Neural cell (in vitro differentiated cells): ENCODE data around the gene LRRC39. TPM values are rescaled to one million over a fixed set of nuclear protein-coding genes. Genes with fewer than 3 reads are reported as not detected.

ENCODE experiments used
- H2AFZ ChIP-seq: fragments of 200-600, 300-800 bp; sonication (generic), shearing (Covaris generic); 2 replicates; pipeline ENCODE4 v1.6.0; 2014; ENCODE audit warnings: low read depth, mild to moderate bottlenecking, antibody characterized with exemption, low read length, moderate library complexity
- H3F3A ChIP-seq: fragments of 200-600 bp; shearing (Covaris generic); 2 replicates; pipeline ENCODE4 v1.6.1; 2016; ENCODE audit warnings: mild to moderate bottlenecking, moderate library complexity, mixed read lengths, antibody characterized with exemption, low read length; ENCODE audit not compliant: insufficient read depth, poor library complexity, severe bottlenecking
- H3K27ac ChIP-seq: fragments of 200-600, 300-800 bp; sonication (generic), shearing (Covaris generic); 2 replicates; pipeline ENCODE4 v1.5.1; 2014; ENCODE audit warnings: mild to moderate bottlenecking, low read length, moderate library complexity
- H3K27me3 ChIP-seq: fragments of 300-800, 200-600 bp; sonication (generic), shearing (Covaris generic); 2 replicates; pipeline ENCODE4 v1.6.0; 2014; ENCODE audit warnings: mild to moderate bottlenecking, low read depth, low read length, moderate library complexity; ENCODE audit not compliant: insufficient read depth
- H3K36me3 ChIP-seq: fragments of 300-800, 200-600 bp; sonication (generic), shearing (Covaris generic); 2 replicates; pipeline ENCODE4 v1.5.1; 2014; ENCODE audit warnings: mild to moderate bottlenecking, antibody characterized with exemption, low read length, moderate library complexity; ENCODE audit not compliant: insufficient read depth
- H3K4me2 ChIP-seq: fragments of 300-800, 200-600 bp; sonication (generic), shearing (Covaris generic); 2 replicates; pipeline ENCODE4 v1.6.0; 2014; ENCODE audit warnings: mild to moderate bottlenecking, low read length
- H3K4me3 ChIP-seq: fragments of 300-800, 200-600 bp; sonication (generic), shearing (Covaris generic); 2 replicates; pipeline ENCODE4 v1.5.1; 2014; ENCODE audit warnings: mild to moderate bottlenecking, low read length, moderate library complexity
- H3K79me2 ChIP-seq: fragments of 200-600 bp; shearing (Covaris generic); replicated peaks from 2 replicates; pipeline ENCODE4 v1.6.0; 2014; ENCODE audit warnings: mild to moderate bottlenecking, low read length, moderate library complexity; ENCODE audit not compliant: insufficient read depth
- H3K9ac ChIP-seq: fragments of 300-800, 200-600 bp; sonication (generic), shearing (Covaris generic); 2 replicates; pipeline ENCODE4 v1.6.1; 2016; ENCODE audit warnings: mild to moderate bottlenecking, low read length, mixed read lengths
- H3K9me2 ChIP-seq: fragments of 200-600 bp; shearing (Covaris generic); 2 replicates; pipeline ENCODE4 v1.6.1; 2016; ENCODE audit warnings: mild to moderate bottlenecking, low read length, mixed read lengths; ENCODE audit not compliant: insufficient read depth
- H3K9me3 ChIP-seq: fragments of 200-600, 300-800 bp; sonication (generic), shearing (Covaris generic); 2 replicates; pipeline ENCODE4 v1.6.1; 2016; ENCODE audit warnings: mild to moderate bottlenecking, mixed run types, low read length, moderate library complexity, mixed read lengths
- H4K20me1 ChIP-seq: fragments of 200-600 bp; shearing (Covaris generic); 2 replicates; pipeline ENCODE4 v1.6.1; 2016; ENCODE audit warnings: mild to moderate bottlenecking, mixed run types; ENCODE audit not compliant: insufficient read depth
- EP300 ChIP-seq: fragments of 450-650 bp; conservative IDR thresholded peaks from 2 replicates; pipeline ENCODE4 v1.6.1; 2014; ENCODE audit warnings: antibody characterized with exemption, mild to moderate bottlenecking, moderate library complexity; ENCODE audit not compliant: poor library complexity, severe bottlenecking
- EZH2 ChIP-seq: fragments of 200-600, 300-800 bp; shearing (Covaris generic), sonication (generic); IDR thresholded peaks from 2 replicates; pipeline ENCODE4 v1.6.1; 2014; ENCODE audit warnings: antibody characterized with exemption, low read length, borderline replicate concordance, mild to moderate bottlenecking; ENCODE audit not compliant: insufficient read depth, poor library complexity, severe bottlenecking
- MXI1 ChIP-seq: fragments of 450-650 bp; conservative IDR thresholded peaks from 2 replicates; pipeline ENCODE4 v1.6.1; 2014; ENCODE audit warnings: antibody characterized with exemption, mild to moderate bottlenecking; ENCODE audit not compliant: poor library complexity, severe bottlenecking
- POLR2AphosphoS5 ChIP-seq: IDR thresholded peaks from 2 replicates; pipeline ENCODE4 v1.6.1; 2012
- RAD21 ChIP-seq: fragments of 450-650 bp; conservative IDR thresholded peaks from 2 replicates; pipeline ENCODE4 v1.6.1; 2014; ENCODE audit warnings: antibody characterized with exemption, mild to moderate bottlenecking, moderate library complexity
- SMC3 ChIP-seq: fragments of 450-650 bp; conservative IDR thresholded peaks from 2 replicates; pipeline ENCODE4 v1.6.1; 2014; ENCODE audit warnings: antibody characterized with exemption, mild to moderate bottlenecking, moderate library complexity; ENCODE audit not compliant: poor library complexity
- TAF1 ChIP-seq: IDR thresholded peaks from 2 replicates; pipeline ENCODE4 v1.6.1; 2012; ENCODE audit warnings: low read depth
- polyA plus RNA-seq: library from polyadenylated mRNA; depleted of rRNA; stranded (reverse); fragments of >200 nt; gene quantifications from 2 replicates; pipeline ENCODE4 v1.2.3, GENCODE V29; 2014
- TF ChIP-seq, protein P1 (sequence below): IDR thresholded peaks from 2 replicates; pipeline ENCODE4 v1.6.1; 2012; ENCODE audit warnings: borderline replicate concordance
- TF ChIP-seq, protein P2 (sequence below): fragments of 450-650 bp; IDR thresholded peaks from 2 replicates; pipeline ENCODE4 v1.5.1; 2014; ENCODE audit warnings: antibody characterized with exemption, mild to moderate bottlenecking, moderate library complexity; ENCODE audit not compliant: poor library complexity, severe bottlenecking

Gene LRRC39
- polyA plus RNA-seq, 1 donor from 2014 or later: 8.0 TPM

- H2AFZ ChIP-seq: no peak overlapping the region
- H3K9me3 ChIP-seq: no peaks in the 10 kb centered on the region
- H3K4me2 ChIP-seq: no peak overlapping the region
- H3K79me2 ChIP-seq: no peaks in the 10 kb centered on the region
- H3K9ac ChIP-seq: no peak overlapping the region
- H3K27me3 ChIP-seq: no peaks in the 10 kb centered on the region
- peaks cover 12% of the 10 kb centered on the region for H3K36me3 ChIP-seq
- no peaks in the 10 kb centered on the region for H4K20me1 ChIP-seq
- H3K9me2 ChIP-seq: no peaks in the 10 kb centered on the region
- no peaks in the 10 kb centered on the region for H3F3A ChIP-seq
- TF ChIP-seq EP300: no peak
- no peak for TF ChIP-seq EZH2
- no peak for TF ChIP-seq SMC3
- no peak for TF ChIP-seq RAD21
- TF ChIP-seq, protein P1, sequence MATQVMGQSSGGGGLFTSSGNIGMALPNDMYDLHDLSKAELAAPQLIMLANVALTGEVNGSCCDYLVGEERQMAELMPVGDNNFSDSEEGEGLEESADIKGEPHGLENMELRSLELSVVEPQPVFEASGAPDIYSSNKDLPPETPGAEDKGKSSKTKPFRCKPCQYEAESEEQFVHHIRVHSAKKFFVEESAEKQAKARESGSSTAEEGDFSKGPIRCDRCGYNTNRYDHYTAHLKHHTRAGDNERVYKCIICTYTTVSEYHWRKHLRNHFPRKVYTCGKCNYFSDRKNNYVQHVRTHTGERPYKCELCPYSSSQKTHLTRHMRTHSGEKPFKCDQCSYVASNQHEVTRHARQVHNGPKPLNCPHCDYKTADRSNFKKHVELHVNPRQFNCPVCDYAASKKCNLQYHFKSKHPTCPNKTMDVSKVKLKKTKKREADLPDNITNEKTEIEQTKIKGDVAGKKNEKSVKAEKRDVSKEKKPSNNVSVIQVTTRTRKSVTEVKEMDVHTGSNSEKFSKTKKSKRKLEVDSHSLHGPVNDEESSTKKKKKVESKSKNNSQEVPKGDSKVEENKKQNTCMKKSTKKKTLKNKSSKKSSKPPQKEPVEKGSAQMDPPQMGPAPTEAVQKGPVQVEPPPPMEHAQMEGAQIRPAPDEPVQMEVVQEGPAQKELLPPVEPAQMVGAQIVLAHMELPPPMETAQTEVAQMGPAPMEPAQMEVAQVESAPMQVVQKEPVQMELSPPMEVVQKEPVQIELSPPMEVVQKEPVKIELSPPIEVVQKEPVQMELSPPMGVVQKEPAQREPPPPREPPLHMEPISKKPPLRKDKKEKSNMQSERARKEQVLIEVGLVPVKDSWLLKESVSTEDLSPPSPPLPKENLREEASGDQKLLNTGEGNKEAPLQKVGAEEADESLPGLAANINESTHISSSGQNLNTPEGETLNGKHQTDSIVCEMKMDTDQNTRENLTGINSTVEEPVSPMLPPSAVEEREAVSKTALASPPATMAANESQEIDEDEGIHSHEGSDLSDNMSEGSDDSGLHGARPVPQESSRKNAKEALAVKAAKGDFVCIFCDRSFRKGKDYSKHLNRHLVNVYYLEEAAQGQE: no peak
- TF ChIP-seq, protein P2, sequence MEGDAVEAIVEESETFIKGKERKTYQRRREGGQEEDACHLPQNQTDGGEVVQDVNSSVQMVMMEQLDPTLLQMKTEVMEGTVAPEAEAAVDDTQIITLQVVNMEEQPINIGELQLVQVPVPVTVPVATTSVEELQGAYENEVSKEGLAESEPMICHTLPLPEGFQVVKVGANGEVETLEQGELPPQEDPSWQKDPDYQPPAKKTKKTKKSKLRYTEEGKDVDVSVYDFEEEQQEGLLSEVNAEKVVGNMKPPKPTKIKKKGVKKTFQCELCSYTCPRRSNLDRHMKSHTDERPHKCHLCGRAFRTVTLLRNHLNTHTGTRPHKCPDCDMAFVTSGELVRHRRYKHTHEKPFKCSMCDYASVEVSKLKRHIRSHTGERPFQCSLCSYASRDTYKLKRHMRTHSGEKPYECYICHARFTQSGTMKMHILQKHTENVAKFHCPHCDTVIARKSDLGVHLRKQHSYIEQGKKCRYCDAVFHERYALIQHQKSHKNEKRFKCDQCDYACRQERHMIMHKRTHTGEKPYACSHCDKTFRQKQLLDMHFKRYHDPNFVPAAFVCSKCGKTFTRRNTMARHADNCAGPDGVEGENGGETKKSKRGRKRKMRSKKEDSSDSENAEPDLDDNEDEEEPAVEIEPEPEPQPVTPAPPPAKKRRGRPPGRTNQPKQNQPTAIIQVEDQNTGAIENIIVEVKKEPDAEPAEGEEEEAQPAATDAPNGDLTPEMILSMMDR: no peak
- no peak for TF ChIP-seq POLR2AphosphoS5
- no peak for TF ChIP-seq MXI1
- no peak for TF ChIP-seq TAF1
- no peak overlapping the region for H3K4me3 ChIP-seq
- H3K27ac ChIP-seq: no peak overlapping the region
Measured at GRCh38 chr1:100142343-100142742, 35.7 kb downstream of the LRRC39 start.

DNA sequence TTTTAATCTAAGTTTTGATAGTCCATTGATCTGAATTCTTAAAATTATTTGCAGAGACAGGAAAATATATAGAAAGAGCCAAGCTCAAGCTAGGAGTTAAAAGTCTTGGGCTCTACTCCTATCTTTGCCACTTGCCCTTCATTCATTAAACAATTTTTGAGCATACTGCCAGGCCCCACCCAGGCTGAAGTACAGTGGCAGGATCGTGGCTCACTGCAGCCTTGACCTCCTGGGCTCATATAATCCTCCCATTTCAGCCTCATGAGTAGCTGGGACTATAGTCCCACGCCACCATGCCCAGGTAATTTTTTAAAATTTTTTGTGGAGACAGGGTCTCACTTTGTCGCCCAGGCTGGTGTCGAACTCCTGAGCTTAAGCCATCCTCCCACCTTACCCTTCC is 36.9 kb downstream of the LRRC39 start:
- no peak overlapping the region for H3K4me2 ChIP-seq
- H3K9ac ChIP-seq: no peak overlapping the region
- no peaks in the 10 kb centered on the region for H3K79me2 ChIP-seq
- H3K4me3 ChIP-seq: no peak overlapping the region
- no peaks in the 10 kb centered on the region for H3K9me2 ChIP-seq
- peaks cover 12% of the 10 kb centered on the region for H3K36me3 ChIP-seq
- no peaks in the 10 kb centered on the region for H3K9me3 ChIP-seq
- H4K20me1 ChIP-seq: no peaks in the 10 kb centered on the region
- H3K27me3 ChIP-seq: no peaks in the 10 kb centered on the region
- H2AFZ ChIP-seq: no peak overlapping the region
- no peak overlapping the region for H3K27ac ChIP-seq
- no peak for TF ChIP-seq EZH2
- TF ChIP-seq SMC3: no peak
- TF ChIP-seq, protein P1: no peak
- no peak for TF ChIP-seq POLR2AphosphoS5
- TF ChIP-seq MXI1: no peak
- TF ChIP-seq, protein P2: no peak
- no peak for TF ChIP-seq TAF1
- TF ChIP-seq RAD21: no peak
- no peaks in the 10 kb centered on the region for H3F3A ChIP-seq
